H1 (cell line): Measurements from ENCODE around the gene PITPNM1. TPM values are rescaled to one million over a fixed set of nuclear protein-coding genes. Genes with fewer than 3 reads are reported as not detected.

ENCODE experiments used
- CTCF ChIA-PET: fragments of 300-600 bp; sonication (Branson Sonifier 250); formaldehyde crosslinking; loops from one replicate; lab custom pipeline; 2021; ENCODE audit not compliant: partially characterized antibody; lab: Charles Lee
- POLR2A ChIA-PET: fragments of 300-600 bp; sonication (Branson Sonifier 250); formaldehyde crosslinking; loops from one replicate; lab custom pipeline; 2021; ENCODE audit warnings: inconsistent platforms; ENCODE audit not compliant: partially characterized antibody; lab: Charles Lee
- DNase-seq, 2 experiments: peaks; one replicate each; pipeline versions ENCODE4 v3.0.0 to v3.0.0-alpha.2; 2010 to 2022; ENCODE audit warnings: low spot score in 2 of 2, low read depth in 1 of 2, mixed read lengths in 1 of 2
- FAIRE-seq: peaks from 2 replicates; lab custom pipeline; 2011; peaks lifted over from hg19 to GRCh38; lab: Jason Lieb, UNC
- H2AFZ ChIP-seq: 2 replicates; pipeline ENCODE4 v1.8.1; 2012; ENCODE audit warnings: low read length, inconsistent platforms
- H2AK5ac ChIP-seq: 2 replicates; pipeline ENCODE4 v1.6.1; 2013; ENCODE audit warnings: low read depth, low read length
- H2BK120ac ChIP-seq: replicated peaks from 2 replicates; pipeline ENCODE3; 2013; ENCODE audit warnings: low read depth, low read length, inconsistent platforms
- H2BK12ac ChIP-seq: 2 replicates; pipeline ENCODE4 v1.6.1; 2013; ENCODE audit warnings: low read depth, low read length
- H2BK15ac ChIP-seq: 2 replicates; pipeline ENCODE4 v1.6.1; 2013; ENCODE audit warnings: low read length
- H2BK20ac ChIP-seq: 2 replicates; pipeline ENCODE4 v1.6.1; 2013; ENCODE audit warnings: low read length
- H2BK5ac ChIP-seq: 2 replicates; pipeline ENCODE4 v1.6.1; 2013; ENCODE audit warnings: low read depth, low read length
- H3K14ac ChIP-seq: 2 replicates; pipeline ENCODE4 v1.6.1; 2013; ENCODE audit warnings: inconsistent platforms; ENCODE audit not compliant: insufficient read length
- H3K18ac ChIP-seq: 2 replicates; pipeline ENCODE4 v1.6.1; 2013; ENCODE audit warnings: low read length; ENCODE audit errors: extremely low read depth
- H3K23ac ChIP-seq: 2 replicates; pipeline ENCODE4 v1.6.1; 2013; ENCODE audit warnings: inconsistent platforms; ENCODE audit not compliant: insufficient read length
- H3K23me2 ChIP-seq: 2 replicates; pipeline ENCODE4 v1.6.1; 2013; ENCODE audit warnings: low read depth, low read length
- H3K27ac ChIP-seq: 2 replicates; pipeline ENCODE4 v1.6.1; 2011; ENCODE audit warnings: low read depth, low read length, inconsistent platforms
- H3K27me3 ChIP-seq, 4 experiments: replicated peaks in 1 of 4; 1 replicate in 1 of 4; 2 replicates in 3 of 4; pipeline versions ENCODE4 v1.6.1 to v1.8.1; 2011 to 2013; ENCODE audit warnings: low read length in 3 of 4, mild to moderate bottlenecking in 3 of 4, inconsistent platforms in 2 of 4, mixed read lengths in 2 of 4, moderate library complexity in 1 of 4; ENCODE audit not compliant: control insufficient read depth in 3 of 4, insufficient read depth in 3 of 4; ENCODE audit errors: extremely low read depth in 1 of 4
- H3K36me3 ChIP-seq, 4 experiments: 2 replicates each; pipeline versions ENCODE4 v1.6.1 to v1.8.1; 2011 to 2013; ENCODE audit warnings: mild to moderate bottlenecking in 4 of 4, low read length in 3 of 4, moderate library complexity in 2 of 4, control low read depth in 1 of 4, inconsistent platforms in 1 of 4; ENCODE audit not compliant: insufficient read depth in 4 of 4, control insufficient read depth in 2 of 4
- H3K4ac ChIP-seq: replicated peaks from 2 replicates; pipeline ENCODE3; 2013; ENCODE audit warnings: low read length, low read depth, mixed read lengths, inconsistent platforms; ENCODE audit not compliant: insufficient read length
- H3K4me1 ChIP-seq, 4 experiments: replicated peaks in 1 of 4; 1 replicate in 1 of 4; 2 replicates in 3 of 4; pipeline versions ENCODE4 v1.6.1 to v1.8.1; 2011 to 2013; ENCODE audit warnings: low read length in 3 of 4, inconsistent platforms in 2 of 4, mixed read lengths in 1 of 4; ENCODE audit not compliant: insufficient read depth in 4 of 4, control insufficient read depth in 3 of 4
- H3K4me2 ChIP-seq, 2 experiments: 2 replicates each; pipeline versions ENCODE4 v1.6.1 to v1.8.1; 2011 to 2013; ENCODE audit warnings: low read depth in 2 of 2, low read length in 2 of 2, control low read depth in 1 of 2, inconsistent platforms in 1 of 2, mild to moderate bottlenecking in 1 of 2; ENCODE audit not compliant: insufficient read depth in 1 of 2
- H3K4me3 ChIP-seq, 4 experiments: fragments of 200-600, 300-600 bp in 1 of 4; sonication (generic), shearing (Covaris generic), sonication (Bioruptor Twin) in 1 of 4; 2 replicates each; pipeline versions ENCODE4 v1.5.1 to v1.8.1; 2011 to 2016; ENCODE audit warnings: low read length in 4 of 4, low read depth in 3 of 4, control low read depth in 2 of 4, inconsistent platforms in 2 of 4, mild to moderate bottlenecking in 2 of 4, mixed read lengths in 1 of 4, moderate library complexity in 1 of 4; ENCODE audit not compliant: insufficient read depth in 2 of 4; ENCODE audit errors: extremely low read depth in 1 of 4
- H3K56ac ChIP-seq: replicated peaks from 2 replicates; pipeline ENCODE3; 2013; ENCODE audit warnings: low read depth, mild to moderate bottlenecking, mixed read lengths, low read length, inconsistent platforms; ENCODE audit not compliant: insufficient read length
- H3K79me1 ChIP-seq: 2 replicates; pipeline ENCODE4 v1.6.1; 2013; ENCODE audit warnings: low read depth, low read length, control low read depth
- H3K79me2 ChIP-seq, 2 experiments: 2 replicates each; pipeline versions ENCODE4 v1.6.1 to v1.8.1; 2012 to 2013; ENCODE audit warnings: low read length in 2 of 2, mild to moderate bottlenecking in 2 of 2, inconsistent platforms in 1 of 2; ENCODE audit not compliant: insufficient read depth in 2 of 2, control insufficient read depth in 1 of 2
- H3K9ac ChIP-seq, 4 experiments: replicated peaks in 1 of 4; 1 replicate in 1 of 4; 2 replicates in 3 of 4; pipeline versions ENCODE4 v1.6.1 to v1.8.1; 2011 to 2013; ENCODE audit warnings: low read depth in 3 of 4, low read length in 3 of 4, control low read depth in 2 of 4, mild to moderate bottlenecking in 2 of 4, moderate library complexity in 2 of 4, inconsistent platforms in 1 of 4; ENCODE audit errors: extremely low read depth in 1 of 4
- H3K9me3 ChIP-seq, 2 experiments: 2 replicates each; pipeline versions ENCODE4 v1.6.1 to v1.8.1; 2012 to 2013; ENCODE audit warnings: mild to moderate bottlenecking in 2 of 2, moderate library complexity in 2 of 2, control low read depth in 1 of 2, inconsistent platforms in 1 of 2, low read depth in 1 of 2, low read length in 1 of 2, mixed read lengths in 1 of 2; ENCODE audit not compliant: insufficient read depth in 2 of 2
- H4K20me1 ChIP-seq, 2 experiments: replicated peaks in 1 of 2; 2 replicates each; pipeline versions ENCODE3 to v1.8.1; 2011 to 2013; ENCODE audit warnings: inconsistent platforms in 2 of 2, low read length in 2 of 2, mild to moderate bottlenecking in 1 of 2; ENCODE audit not compliant: insufficient read depth in 2 of 2, control insufficient read depth in 1 of 2
- H4K5ac ChIP-seq: 2 replicates; pipeline ENCODE4 v1.6.1; 2013; ENCODE audit warnings: low read length, low read depth, mixed read lengths, inconsistent platforms; ENCODE audit not compliant: insufficient read length
- H4K8ac ChIP-seq: 2 replicates; pipeline ENCODE4 v1.8.0; 2013; ENCODE audit warnings: mild to moderate bottlenecking, moderate library complexity, low read length, inconsistent platforms; ENCODE audit not compliant: insufficient read depth; ENCODE audit errors: extremely low read depth
- H4K91ac ChIP-seq: replicated peaks from 2 replicates; pipeline ENCODE3; 2013; ENCODE audit warnings: low read length, mixed read lengths, inconsistent platforms; ENCODE audit not compliant: insufficient read length
- KDM1A ChIP-seq: fragments of 200-600, 300-600 bp; sonication (generic); IDR thresholded peaks from 2 replicates; pipeline ENCODE4 v1.7.1; 2016; ENCODE audit warnings: mild to moderate bottlenecking, low read length, borderline replicate concordance
- WGBS, 2 experiments: shearing (Covaris generic) in 1 of 2; methylation state at CpG; one replicate each; pipeline versions ENCODE4 v1.1.6 to v1.1.7; 2013 to 2015; ENCODE audit warnings: low lambda C conversion rate in 2 of 2, mixed read lengths in 2 of 2, inconsistent platforms in 1 of 2, low coverage in 1 of 2, missing lambda C conversion rate in 1 of 2; ENCODE audit not compliant: insufficient replicate concordance in 2 of 2, insufficient coverage in 1 of 2, insufficient read length in 1 of 2; ENCODE audit errors: extremely low coverage in 1 of 2, missing lambda C conversion rate in 1 of 2; 5-methylcytosine and 5-hydroxymethylcytosine counted together
- polyA plus RNA-seq, 7 experiments: library from polyadenylated mRNA; depleted of rRNA in 3 of 7; stranded (reverse) in 5 of 7; unstranded in 2 of 7; fragments of >200 nt in 5 of 7; fragments of 200-250 nt in 2 of 7; gene quantifications; 1 replicate in 5 of 7; 2 replicates in 1 of 7; 4 replicates in 1 of 7; pipeline versions ENCODE4 v1.2.1 to v1.2.3, GENCODE V29; 2011 to 2013; ENCODE audit warnings: missing spikeins in 2 of 7, mixed read lengths in 2 of 7
- total RNA-seq: library from RNA; stranded (reverse); fragmentation: NEBNext Ultra II Directional; extraction: Animal tissue kit (Norgen Biotek cat#: 25700); gene quantifications from 2 replicates; pipeline ENCODE4 v1.2.1, GENCODE V29; 2021

The PITPNM1 gene
- total and polyA plus RNA-seq, 2 of the 8 experiments (the other 6 are each of a cell fraction or from before 2014, with no cell fraction given) = 27.2 to 52.7 TPM

- no peak for TF ChIP-seq KDM1A
- no peak overlapping the region for H4K8ac ChIP-seq
- H3K4ac ChIP-seq = no peak overlapping the region
- H3K4me3 ChIP-seq = no peak overlapping the region
- DNase-seq (no peak), FAIRE-seq (no peak)
- no peaks in the 10 kb centered on the region for H3K79me1 ChIP-seq
- no peak overlapping the region for H3K14ac ChIP-seq
- H3K36me3 ChIP-seq = peaks cover 0 to 8% (median 4%) of the 10 kb centered on the region in 4 experiments; a peak in 6 of 8 replicates
- no peak overlapping the region for H2AK5ac ChIP-seq
- H2BK15ac ChIP-seq = no peak overlapping the region
- H4K91ac ChIP-seq = no peak overlapping the region
- no peak overlapping the region for H3K27ac ChIP-seq
- H2BK120ac ChIP-seq = no peak overlapping the region
- H2BK5ac ChIP-seq = no peak overlapping the region
- H3K56ac ChIP-seq = no peak overlapping the region
- H3K27me3 ChIP-seq = peaks cover 0 to 8% (median 4%) of the 10 kb centered on the region in 4 experiments; a peak in 3 of 7 replicates
- H2AFZ ChIP-seq = no peak overlapping the region
- H3K18ac ChIP-seq = no peak overlapping the region
- H2BK12ac ChIP-seq = no peak overlapping the region
- 92 to 100% methylated on average over 1 to 9 of the region's 9 CpGs for WGBS, 2 experiments
- H4K5ac ChIP-seq = no peak overlapping the region
- peaks cover 0 to 19% (median 7%) of the 10 kb centered on the region in 4 experiments; a peak in 5 of 7 replicates for H3K4me1 ChIP-seq
- POLR2A ChIA-PET = interaction anchor here (1.1 to 1.5 kb wide), 3 partner anchors 10 to 34 kb away, joined by 3 to 4 read pairs (median 3); no protein-coding TSS in a partner anchor
- CTCF ChIA-PET = interaction anchor here (1.2 to 1.4 kb wide), 3 partner anchors 8 to 114 kb away, joined by 3 to 4 read pairs (median 4); no protein-coding TSS in a partner anchor
- H2BK20ac ChIP-seq = no peak overlapping the region
- H3K9me3 ChIP-seq = no peaks in the 10 kb centered on the region
- no peak overlapping the region for H3K23ac ChIP-seq
- no peaks in the 10 kb centered on the region for H3K79me2 ChIP-seq
- H3K4me2 ChIP-seq = no peak overlapping the region
- H3K9ac ChIP-seq = no peak overlapping the region
- H4K20me1 ChIP-seq = peaks cover 3 to 12% of the 10 kb centered on the region in 2 experiments
- peaks cover 14% of the 10 kb centered on the region; the same call in 1 of the 2 replicates for H3K23me2 ChIP-seq
Observed at GRCh38 chr11:67500831-67501715, 4.1 kb downstream of the PITPNM1 start.
